Stimulated activated CD4-positive, alpha-beta T cell treated with anti-CD3 and anti-CD28 coated beads, Interleukin-12 subunit alpha, Interleukin-12 subunit beta, amount 100 ng/mL, for 48 hours (primary cell): ENCODE data around the gene TAS1R3.

Source experiments
- DNase-seq, 3 donors: peaks; one replicate each; pipeline ENCODE4 v3.0.0-alpha.2; 2020; ENCODE audit warnings: low read depth in 2 of 3, low spot score in 1 of 3

TAS1R3 gene

GRCh38 chr1:1349256-1350012 is 18.4 kb downstream of the TAS1R3 start, which contains the start of gene DVL1:
Gene DVL1, minus strand, starts transcription at chr1:1349418. Its CDS starts 353 bp downstream, at chr1:1349065.
- DNase-seq = peak; percentile 31 to 57 (median 44)

GRCh38 chr1:1351511-1352427 is 20.7 kb downstream of the TAS1R3 start:
- DNase-seq = no peak

GRCh38 chr1:1352786-1353388 is 21.8 kb downstream of the TAS1R3 start:
- no peak for DNase-seq

GRCh38 chr1:1353389-1354151 is 22.5 kb downstream of the TAS1R3 start:
- no peak for DNase-seq

- no peak for DNase-seq
These were observed 23.5 kb downstream of the TAS1R3 start for GRCh38 chr1:1354271-1355247.

GRCh38 chr1:1355416-1355815 is 24.3 kb downstream of the TAS1R3 start:
- no peak for DNase-seq

GRCh38 chr1:1356166-1356795 is 25.2 kb downstream of the TAS1R3 start:
- no peak for DNase-seq

- no peak for DNase-seq
These were observed 25.8 kb downstream of the TAS1R3 start for GRCh38 chr1:1356796-1357401.

- no peak for DNase-seq
These were observed 26.9 kb downstream of the TAS1R3 start for GRCh38 chr1:1357871-1358432.

- DNase-seq = no peak
These were observed 27.6 kb downstream of the TAS1R3 start, which contains the start of gene MXRA8 for GRCh38 chr1:1358433-1359271. Gene MXRA8, minus strand, starts transcription at chr1:1358555. Its CDS starts 51 bp downstream, at chr1:1358504.

GRCh38 chr1:1359308-1359663 is 28.2 kb downstream of the TAS1R3 start:
- no peak for DNase-seq

- DNase-seq = no peak
These were observed 28.8 kb downstream of the TAS1R3 start for GRCh38 chr1:1359664-1360468.

GRCh38 chr1:1360506-1361169 is 29.6 kb downstream of the TAS1R3 start:
- no peak for DNase-seq

GRCh38 chr1:1361233-1361981 is 30.3 kb downstream of the TAS1R3 start:
- DNase-seq = no peak

- no peak for DNase-seq
These were observed 30.9 kb downstream of the TAS1R3 start for GRCh38 chr1:1361982-1362423.
